Natural killer cell (primary cell): Measurements from ENCODE around the gene C6orf89. TPM values are rescaled to one million over a fixed set of nuclear protein-coding genes. Genes with fewer than 3 reads are reported as not detected.

Source experiments
- ATAC-seq, 3 donors: fragments of 150-1000 bp in 2 of 3; fragments of 200-7000 bp in 1 of 3; cut with Tn5 transposase; 1 replicate in 1 of 3; 2 replicates in 2 of 3; pipeline ENCODE4 v1.10.0; 2021; ENCODE audit warnings: mild to moderate bottlenecking in 2 of 3, moderate library complexity in 2 of 3
- DNase-seq, 2 donors: peaks; one replicate each; pipeline versions ENCODE4 v3.0.0 to v3.0.0-alpha.2; 2013 to 2021; ENCODE audit warnings: mixed read lengths in 1 of 2
- H3K27ac ChIP-seq: one replicate; pipeline ENCODE4 v1.5.1; 2013; ENCODE audit warnings: mild to moderate bottlenecking, low read length
- H3K27me3 ChIP-seq: one replicate; pipeline ENCODE4 v1.6.1; 2013; ENCODE audit warnings: low read length; ENCODE audit not compliant: control insufficient read depth, insufficient read depth
- H3K36me3 ChIP-seq: one replicate; pipeline ENCODE4 v1.6.1; 2013; ENCODE audit warnings: low read length; ENCODE audit not compliant: control insufficient read depth, insufficient read depth
- H3K4me1 ChIP-seq: one replicate; pipeline ENCODE4 v1.6.1; 2013; ENCODE audit warnings: low read length; ENCODE audit not compliant: control insufficient read depth, insufficient read depth
- H3K4me3 ChIP-seq: one replicate; pipeline ENCODE4 v1.5.1; 2013; ENCODE audit warnings: low read length
- H3K9me3 ChIP-seq: one replicate; pipeline ENCODE4 v1.6.1; 2013; ENCODE audit warnings: low read length; ENCODE audit not compliant: control insufficient read depth, insufficient read depth
- H3K27ac Mint-ChIP-seq, 2 donors: one replicate each; pipeline ENCODE4 v1.8.0; 2022; ENCODE audit warnings: mild to moderate bottlenecking in 2 of 2, mixed read lengths in 2 of 2, moderate library complexity in 1 of 2
- H3K27me3 Mint-ChIP-seq, 2 donors: one replicate each; pipeline ENCODE4 v1.8.0; 2022; ENCODE audit warnings: low read depth in 2 of 2, mixed read lengths in 2 of 2
- H3K36me3 Mint-ChIP-seq: one replicate; pipeline ENCODE4 v1.8.0; 2022; ENCODE audit warnings: mixed read lengths
- H3K4me1 Mint-ChIP-seq, 2 donors: one replicate each; pipeline ENCODE4 v1.8.0; 2022; ENCODE audit warnings: mixed read lengths in 2 of 2
- H3K4me3 Mint-ChIP-seq: one replicate; pipeline ENCODE4 v1.8.0; 2022; ENCODE audit warnings: mild to moderate bottlenecking, moderate library complexity, mixed read lengths
- H3K9me3 Mint-ChIP-seq, 2 donors: one replicate each; pipeline ENCODE4 v1.8.0; 2022; ENCODE audit warnings: mixed read lengths in 2 of 2
- WGBS: methylation state at CpG from one replicate; pipeline ENCODE4 v1.1.7; 2013; ENCODE audit warnings: missing lambda C conversion rate; ENCODE audit not compliant: insufficient coverage; 5-methylcytosine and 5-hydroxymethylcytosine counted together
- intact Hi-C: fragments of 100-400 bp; cut with micrococcal nuclease; formaldehyde crosslinking; loops from one replicate; pipeline ENCODE4 v1.14.2; 2022
- total RNA-seq, 4 donors: library from RNA; stranded (reverse); fragments of 120-200 nt in 1 of 4; gene quantifications; one replicate each; pipeline versions ENCODE4 v1.2.3 to v1.2.4, GENCODE V29; 2013 to 2022
- TF ChIP-seq, protein P1 (sequence below): fragments of 200-600 bp; IDR thresholded peaks from one replicate; pipeline ENCODE4 v1.8.0; 2022; ENCODE audit warnings: antibody characterized with exemption

The C6orf89 gene
- total RNA-seq, 3 donors from 2014 or later (not counting 1 experiment from before 2014, with no cell fraction given), result 34.3 to 47.0 (median 46.3) TPM

DNA sequence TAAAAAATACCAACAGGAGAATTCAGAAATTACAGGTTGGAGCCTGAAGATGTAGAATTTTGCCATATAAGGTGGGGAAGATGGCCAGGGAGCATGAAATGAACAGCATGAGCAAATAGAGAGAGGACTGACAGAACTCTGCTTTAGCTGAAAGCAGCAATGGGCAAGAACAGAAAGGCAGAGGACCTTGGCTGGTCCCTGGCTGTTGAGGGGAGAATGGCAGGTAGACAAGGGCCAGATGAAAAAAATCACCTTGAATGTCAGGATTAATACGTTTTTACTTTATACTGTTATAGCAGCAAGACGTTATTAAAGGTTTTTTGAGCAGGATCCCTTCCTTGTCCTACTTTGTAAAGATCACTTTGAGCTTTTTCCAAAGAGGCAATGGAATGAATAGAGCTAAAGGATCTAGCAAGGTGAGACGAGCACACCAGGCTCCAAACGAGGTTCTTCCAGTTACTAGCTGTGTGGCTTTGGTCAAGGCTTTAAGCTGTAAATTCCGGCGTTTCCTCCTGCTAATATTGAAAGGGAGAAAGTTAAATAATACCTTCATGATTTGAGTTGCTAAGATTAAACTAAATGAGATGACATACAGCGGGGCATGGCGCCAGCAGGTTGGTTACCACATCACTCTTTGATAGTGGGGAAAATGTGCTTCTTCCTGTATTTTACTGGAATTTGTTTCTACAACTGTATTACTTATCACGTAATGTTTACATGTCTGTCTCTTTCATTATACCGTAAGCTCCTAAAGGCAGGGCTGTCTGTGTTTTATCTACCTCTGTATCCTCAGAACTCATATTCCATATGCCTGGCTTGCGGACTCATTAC is 11.9 kb upstream of the C6orf89 start:
- Histone ChIP-seq H3K36me3 (peaks cover 9% of the 10 kb centered on the region), H3K4me1 (peaks cover 10% of the 10 kb centered on the region), H3K27me3 (no peaks in the 10 kb centered on the region), H3K27ac (peak overlapping the region; percentile 85), H3K4me3 (peak overlapping the region; percentile 95), H3K9me3 (no peaks in the 10 kb centered on the region)
- Mint-ChIP-seq H3K9me3 (no peaks in the 10 kb centered on the region), H3K4me1 (peaks cover 30 to 33% of the 10 kb centered on the region in 2 donors), H3K27ac (peak overlapping the region; percentile 97 to 98), H3K27me3 (peaks cover 3 to 7% of the 10 kb centered on the region in 2 donors), H3K36me3 (no peaks in the 10 kb centered on the region), H3K4me3 (peak overlapping the region; percentile 99)
- 28% methylated on average over 10 of the region's 11 CpGs for WGBS
- DNase-seq (peak in 1 of 2 donors; percentile 41), ATAC-seq (no peak)
- TF ChIP-seq, protein P1, sequence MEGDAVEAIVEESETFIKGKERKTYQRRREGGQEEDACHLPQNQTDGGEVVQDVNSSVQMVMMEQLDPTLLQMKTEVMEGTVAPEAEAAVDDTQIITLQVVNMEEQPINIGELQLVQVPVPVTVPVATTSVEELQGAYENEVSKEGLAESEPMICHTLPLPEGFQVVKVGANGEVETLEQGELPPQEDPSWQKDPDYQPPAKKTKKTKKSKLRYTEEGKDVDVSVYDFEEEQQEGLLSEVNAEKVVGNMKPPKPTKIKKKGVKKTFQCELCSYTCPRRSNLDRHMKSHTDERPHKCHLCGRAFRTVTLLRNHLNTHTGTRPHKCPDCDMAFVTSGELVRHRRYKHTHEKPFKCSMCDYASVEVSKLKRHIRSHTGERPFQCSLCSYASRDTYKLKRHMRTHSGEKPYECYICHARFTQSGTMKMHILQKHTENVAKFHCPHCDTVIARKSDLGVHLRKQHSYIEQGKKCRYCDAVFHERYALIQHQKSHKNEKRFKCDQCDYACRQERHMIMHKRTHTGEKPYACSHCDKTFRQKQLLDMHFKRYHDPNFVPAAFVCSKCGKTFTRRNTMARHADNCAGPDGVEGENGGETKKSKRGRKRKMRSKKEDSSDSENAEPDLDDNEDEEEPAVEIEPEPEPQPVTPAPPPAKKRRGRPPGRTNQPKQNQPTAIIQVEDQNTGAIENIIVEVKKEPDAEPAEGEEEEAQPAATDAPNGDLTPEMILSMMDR, result no peak
- intact Hi-C loops, result no loop called here

DNA sequence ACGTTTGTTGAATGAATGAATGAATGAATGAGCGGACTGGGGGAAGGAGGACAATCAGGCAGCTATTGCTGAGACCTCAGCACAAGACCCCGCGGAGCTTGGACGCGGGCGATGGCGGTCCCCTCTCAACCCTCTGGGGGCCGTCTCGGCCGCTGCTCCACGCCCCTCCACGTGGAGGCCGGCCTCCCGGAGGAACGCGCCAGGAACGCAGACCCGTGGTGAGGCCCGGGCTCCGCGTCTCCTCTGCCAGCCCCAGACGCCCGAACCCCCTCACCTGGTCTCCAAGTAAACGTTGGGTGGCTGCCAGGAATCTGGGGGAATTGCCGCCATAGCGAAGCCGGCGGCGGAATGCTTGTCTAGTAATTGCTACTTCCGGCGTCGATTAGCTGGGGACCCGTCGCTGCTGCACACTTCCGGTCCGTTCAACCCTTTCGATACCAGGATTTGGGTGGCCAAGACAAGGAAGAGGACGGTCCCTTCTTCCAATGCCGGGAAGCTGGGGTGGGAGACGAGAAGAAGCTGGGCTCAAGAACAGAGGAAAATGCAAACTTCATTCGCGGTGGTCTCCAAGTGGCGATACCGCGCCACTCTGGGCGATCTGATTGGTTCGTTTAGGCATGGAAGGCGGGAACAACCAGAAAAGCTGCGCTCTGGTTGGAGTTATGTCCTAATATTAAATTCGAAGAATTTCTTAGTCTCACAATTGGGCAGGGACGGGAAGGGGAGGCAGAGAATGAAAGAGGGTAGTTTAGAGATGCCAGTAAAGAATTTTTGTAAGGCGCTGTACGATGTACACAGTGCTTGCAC is 11.1 kb upstream of the C6orf89 start, which contains the start of gene PPIL1:
TSS of gene PPIL1 (minus strand) at position 361 of the 807 bp plus-strand sequence. CDS start at position 330, 31 bp downstream.
- TF ChIP-seq, protein P1, result no peak
- H3K4me1 Mint-ChIP-seq, result peaks cover 30 to 33% of the 10 kb centered on the region in 2 donors
- H3K27me3 ChIP-seq, result no peaks in the 10 kb centered on the region
- H3K27me3 Mint-ChIP-seq, result peaks cover 11 to 14% of the 10 kb centered on the region in 2 donors
- peak within 1 kb of the TSS; percentile 95 for H3K4me3 ChIP-seq
- H3K9me3 Mint-ChIP-seq, result no peaks in the 10 kb centered on the region
- intact Hi-C loops, result loop anchor here (1.0 kb wide), 1 partner anchor 11 kb away; the partner anchor contains the start of gene C6orf89
- no peaks in the 10 kb centered on the region for H3K36me3 Mint-ChIP-seq
- peaks cover 10% of the 10 kb centered on the region for H3K4me1 ChIP-seq
- peak; percentile 84 to 93 for DNase-seq
- under 1% methylated on average over 52 of the region's 54 CpGs for WGBS
- peak within 1 kb of the TSS; percentile 97 to 98 for H3K27ac Mint-ChIP-seq
- peak within 1 kb of the TSS; percentile 99 for H3K4me3 Mint-ChIP-seq
- H3K9me3 ChIP-seq, result no peaks in the 10 kb centered on the region
- ATAC-seq, result peak; percentile 88 to 91 (median 91)
- peak within 1 kb of the TSS; percentile 85 for H3K27ac ChIP-seq
- H3K36me3 ChIP-seq, result peaks cover 4% of the 10 kb centered on the region

DNA sequence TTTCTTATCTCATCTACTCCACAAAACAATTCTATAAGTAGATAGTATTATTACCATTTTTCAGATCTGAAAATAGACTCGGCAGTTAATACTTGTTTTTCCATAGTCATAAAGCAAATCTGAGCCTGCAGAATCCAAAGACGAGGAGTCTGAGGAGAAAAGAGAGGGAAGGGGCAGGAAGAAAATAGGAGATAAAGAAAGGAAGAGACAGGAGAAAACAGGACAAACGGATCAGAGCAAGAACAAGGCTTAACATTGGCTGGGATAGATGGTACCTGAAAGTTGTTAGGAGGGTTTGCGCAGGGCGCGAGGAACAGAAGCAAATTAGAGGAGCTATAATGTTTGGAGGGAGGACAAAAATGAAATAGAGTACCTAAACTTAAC is 10.5 kb upstream of the C6orf89 start:
- no peaks in the 10 kb centered on the region for H3K36me3 Mint-ChIP-seq
- Histone ChIP-seq H3K4me1 (peaks cover 10% of the 10 kb centered on the region), H3K36me3 (peaks cover 2% of the 10 kb centered on the region), H3K27me3 (no peaks in the 10 kb centered on the region), H3K9me3 (no peaks in the 10 kb centered on the region), H3K27ac (peak overlapping the region; percentile 85), H3K4me3 (peak overlapping the region; percentile 95)
- H3K4me1 Mint-ChIP-seq, result peaks cover 30 to 33% of the 10 kb centered on the region in 2 donors
- peak overlapping the region; percentile 99 for H3K4me3 Mint-ChIP-seq
- 52% methylated on average over 6 of the region's 6 CpGs for WGBS
- ATAC-seq (no peak), DNase-seq (no peak)
- peaks cover 16 to 18% of the 10 kb centered on the region in 2 donors for H3K27me3 Mint-ChIP-seq
- intact Hi-C loops, result loop anchor here (1.0 kb wide), 1 partner anchor 10 kb away; the partner anchor contains the start of gene C6orf89
- H3K9me3 Mint-ChIP-seq, result no peaks in the 10 kb centered on the region
- peak overlapping the region; percentile 97 to 98 for H3K27ac Mint-ChIP-seq
- TF ChIP-seq, protein P1, result no peak
